Thoracic aorta (tissue), 2 donors: ENCODE measurements around the gene HLA-DMB. TPM values are rescaled to one million over a fixed set of nuclear protein-coding genes. Genes with fewer than 3 reads are reported as not detected.

ENCODE experiments used
- ATAC-seq: fragments of 150-250 bp; one replicate; pipeline ENCODE4 v1.8.0; 2017; ENCODE audit warnings: low read depth; ENCODE audit not compliant: insufficient number of reproducible peaks, low FRiP score
- DNase-seq: peaks from one replicate; pipeline ENCODE4 v3.0.0-alpha.2; 2020; ENCODE audit warnings: low spot score
- H3K27ac ChIP-seq, 2 donors: fragments of 200-600 bp; sonication (generic); 1 replicate in 1 of 2; 2 replicates in 1 of 2; pipeline ENCODE4 v1.5.1; 2016; ENCODE audit warnings: mild to moderate bottlenecking in 2 of 2, moderate library complexity in 2 of 2
- H3K27me3 ChIP-seq: fragments of 200-600 bp; sonication (generic); replicated peaks from 2 replicates; pipeline ENCODE4 v1.6.0; 2016; ENCODE audit warnings: mild to moderate bottlenecking; ENCODE audit not compliant: insufficient read depth
- H3K36me3 ChIP-seq: fragments of 200-600 bp; sonication (generic); one replicate; pipeline ENCODE4 v1.5.1; 2016
- H3K4me1 ChIP-seq, 2 donors: fragments of 200-600 bp; sonication (generic); 1 replicate in 1 of 2; 2 replicates in 1 of 2; pipeline versions ENCODE4 v1.5.1 to v1.6.0; 2016; ENCODE audit warnings: low read depth in 2 of 2, mild to moderate bottlenecking in 1 of 2; ENCODE audit not compliant: control insufficient read depth in 1 of 2
- H3K4me3 ChIP-seq: fragments of 200-600 bp; sonication (generic); 2 replicates; pipeline ENCODE4 v1.5.1; 2016; ENCODE audit warnings: mild to moderate bottlenecking
- H3K9me3 ChIP-seq: fragments of 200-600 bp; sonication (generic); 2 replicates; pipeline ENCODE4 v1.5.1; 2016
- total RNA-seq, 2 donors: library from RNA; depleted of rRNA; stranded (reverse); fragments of >200 nt; gene quantifications; one replicate each; pipeline versions ENCODE4 v1.1.0 to v1.2.3, GENCODE V29; 2016
- TF ChIP-seq, protein P1 (sequence below): fragments of 200-600 bp; sonication (generic); IDR thresholded peaks from one replicate; pipeline ENCODE4 v1.5.1; 2019; ENCODE audit warnings: antibody characterized with exemption

Gene HLA-DMB
- total RNA-seq, 2 donors from 2014 or later = 13.5 to 34.4 TPM

DNA sequence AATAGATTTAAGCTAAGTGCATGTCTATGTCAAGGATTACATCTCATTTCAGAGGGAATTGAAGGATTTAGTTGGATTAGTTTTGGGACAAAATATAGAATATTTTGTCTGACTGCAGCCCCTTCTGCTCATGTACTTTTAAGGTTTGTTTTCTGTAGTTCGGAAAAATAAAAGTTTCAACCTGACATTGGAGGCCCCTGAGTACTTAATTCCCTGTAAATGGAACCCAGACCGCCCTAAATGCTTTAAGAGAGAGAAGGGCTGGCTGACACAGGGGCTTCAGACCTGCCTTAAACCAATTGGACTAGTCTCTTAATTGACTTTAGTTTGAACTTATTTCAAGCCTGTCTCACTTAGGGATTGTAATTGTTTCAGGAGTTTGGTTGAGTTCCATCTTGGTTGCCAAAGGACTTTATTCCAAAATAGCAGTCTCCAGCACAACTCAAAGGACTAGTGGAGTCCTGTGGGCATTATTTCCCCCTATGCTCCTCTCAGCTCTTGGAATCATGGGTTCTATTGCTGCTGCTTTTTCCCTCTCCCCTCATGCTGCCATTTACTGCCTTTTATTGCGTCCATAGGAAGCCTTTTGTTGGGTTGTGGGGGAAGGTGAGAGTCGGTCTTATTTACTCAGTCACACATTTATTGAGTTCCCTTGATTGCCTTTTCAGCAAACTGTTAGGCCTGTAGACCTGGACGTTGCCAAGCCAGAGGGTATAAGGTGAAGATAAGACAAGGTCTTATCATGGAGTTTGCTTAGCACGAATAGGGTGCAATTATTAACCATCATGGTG, 42.1 kb upstream of the HLA-DMB start:
- Histone ChIP-seq H3K9me3 (no peaks in the 10 kb centered on the region), H3K27me3 (no peaks in the 10 kb centered on the region), H3K36me3 (peaks cover 40% of the 10 kb centered on the region), H3K4me3 (no peak overlapping the region), H3K27ac (no peak overlapping the region), H3K4me1 (peaks cover 0 to 20% of the 10 kb centered on the region in 2 donors)
- ATAC-seq (no peak), DNase-seq (no peak)
- TF ChIP-seq, protein P1, sequence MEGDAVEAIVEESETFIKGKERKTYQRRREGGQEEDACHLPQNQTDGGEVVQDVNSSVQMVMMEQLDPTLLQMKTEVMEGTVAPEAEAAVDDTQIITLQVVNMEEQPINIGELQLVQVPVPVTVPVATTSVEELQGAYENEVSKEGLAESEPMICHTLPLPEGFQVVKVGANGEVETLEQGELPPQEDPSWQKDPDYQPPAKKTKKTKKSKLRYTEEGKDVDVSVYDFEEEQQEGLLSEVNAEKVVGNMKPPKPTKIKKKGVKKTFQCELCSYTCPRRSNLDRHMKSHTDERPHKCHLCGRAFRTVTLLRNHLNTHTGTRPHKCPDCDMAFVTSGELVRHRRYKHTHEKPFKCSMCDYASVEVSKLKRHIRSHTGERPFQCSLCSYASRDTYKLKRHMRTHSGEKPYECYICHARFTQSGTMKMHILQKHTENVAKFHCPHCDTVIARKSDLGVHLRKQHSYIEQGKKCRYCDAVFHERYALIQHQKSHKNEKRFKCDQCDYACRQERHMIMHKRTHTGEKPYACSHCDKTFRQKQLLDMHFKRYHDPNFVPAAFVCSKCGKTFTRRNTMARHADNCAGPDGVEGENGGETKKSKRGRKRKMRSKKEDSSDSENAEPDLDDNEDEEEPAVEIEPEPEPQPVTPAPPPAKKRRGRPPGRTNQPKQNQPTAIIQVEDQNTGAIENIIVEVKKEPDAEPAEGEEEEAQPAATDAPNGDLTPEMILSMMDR = no peak

DNA sequence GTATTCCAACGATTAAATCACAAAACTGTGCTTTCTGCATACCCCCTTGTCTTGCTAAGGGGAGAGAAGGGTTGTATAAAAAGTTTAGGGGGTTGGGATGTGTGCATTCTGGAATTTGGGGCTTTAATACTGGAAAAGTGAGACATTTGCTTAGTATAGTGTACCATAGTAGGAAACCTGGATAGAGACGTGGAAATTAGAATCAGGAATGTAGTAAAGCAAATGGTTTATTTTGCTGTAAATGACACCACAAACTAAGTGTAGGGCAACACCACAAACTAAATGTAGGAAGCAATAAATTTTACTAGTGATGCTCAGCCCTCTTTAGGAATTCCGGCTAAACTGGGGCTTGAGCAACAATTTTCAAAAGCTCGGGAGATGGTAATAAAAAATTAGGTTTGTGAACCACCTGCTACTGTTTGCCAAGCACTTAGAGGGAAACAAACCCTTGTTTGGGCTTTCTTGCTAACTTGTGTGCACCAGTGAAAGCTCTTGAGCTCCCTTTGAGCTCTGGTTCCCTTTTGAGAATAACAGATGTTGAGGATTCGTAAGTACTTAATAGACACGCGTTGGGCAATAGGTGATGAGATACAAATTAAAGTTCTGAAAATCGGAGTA, 41.4 kb upstream of the HLA-DMB start:
- Histone ChIP-seq H3K4me1 (peaks cover 2 to 27% of the 10 kb centered on the region in 2 donors), H3K4me3 (no peak overlapping the region), H3K36me3 (peaks cover 47% of the 10 kb centered on the region), H3K9me3 (no peaks in the 10 kb centered on the region), H3K27me3 (no peaks in the 10 kb centered on the region), H3K27ac (no peak overlapping the region)
- TF ChIP-seq, protein P1 = no peak
- no peak for ATAC-seq
- no peak for DNase-seq

GRCh38 chr6:32980488-32981038, 39.7 kb upstream of the HLA-DMB start:
- Histone ChIP-seq H3K27me3 (no peaks in the 10 kb centered on the region), H3K4me1 (peaks cover 18 to 43% of the 10 kb centered on the region in 2 donors), H3K4me3 (no peak overlapping the region), H3K36me3 (peaks cover 63% of the 10 kb centered on the region), H3K9me3 (no peaks in the 10 kb centered on the region), H3K27ac (peak overlapping the region in 1 of 2 donors; percentile 4)
- TF ChIP-seq, protein P1 = no peak
- no peak for DNase-seq
- ATAC-seq = no peak

DNA sequence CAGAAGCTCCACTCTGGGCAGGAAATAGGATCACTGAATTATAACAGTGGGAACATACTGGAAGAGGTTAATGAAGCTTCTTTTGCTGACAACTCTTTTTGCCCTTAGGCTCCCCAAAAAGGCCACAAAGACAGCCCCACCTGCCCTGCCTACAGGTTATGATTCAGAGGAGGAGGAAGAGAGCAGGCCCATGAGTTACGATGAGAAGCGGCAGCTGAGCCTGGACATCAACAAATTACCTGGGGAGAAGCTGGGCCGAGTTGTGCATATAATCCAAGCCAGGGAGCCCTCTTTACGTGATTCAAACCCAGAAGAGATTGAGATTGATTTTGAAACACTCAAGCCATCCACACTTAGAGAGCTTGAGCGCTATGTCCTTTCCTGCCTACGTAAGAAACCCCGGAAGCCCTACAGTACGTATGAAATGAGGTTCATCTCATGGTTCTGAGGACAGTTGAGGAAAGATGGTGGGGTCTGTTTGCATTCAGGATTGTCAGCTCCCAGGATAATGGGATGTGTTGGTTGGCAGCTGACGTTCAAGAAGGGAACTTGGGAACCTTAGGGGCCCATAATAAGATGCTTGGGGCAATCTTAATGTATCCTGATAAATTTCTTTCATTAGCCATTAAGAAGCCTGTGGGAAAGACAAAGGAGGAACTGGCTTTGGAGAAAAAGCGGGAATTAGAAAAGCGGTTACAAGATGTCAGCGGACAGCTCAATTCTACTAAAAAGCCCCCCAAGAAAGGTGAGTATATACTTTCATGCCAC, 39.1 kb upstream of the HLA-DMB start:
- H3K4me1 ChIP-seq = peaks cover 23 to 50% of the 10 kb centered on the region in 2 donors
- no peak for DNase-seq
- peaks cover 68% of the 10 kb centered on the region for H3K36me3 ChIP-seq
- no peak overlapping the region for H3K4me3 ChIP-seq
- ATAC-seq = no peak
- H3K27ac ChIP-seq = no peak overlapping the region
- TF ChIP-seq, protein P1 = no peak
- no peaks in the 10 kb centered on the region for H3K27me3 ChIP-seq
- no peaks in the 10 kb centered on the region for H3K9me3 ChIP-seq

DNA sequence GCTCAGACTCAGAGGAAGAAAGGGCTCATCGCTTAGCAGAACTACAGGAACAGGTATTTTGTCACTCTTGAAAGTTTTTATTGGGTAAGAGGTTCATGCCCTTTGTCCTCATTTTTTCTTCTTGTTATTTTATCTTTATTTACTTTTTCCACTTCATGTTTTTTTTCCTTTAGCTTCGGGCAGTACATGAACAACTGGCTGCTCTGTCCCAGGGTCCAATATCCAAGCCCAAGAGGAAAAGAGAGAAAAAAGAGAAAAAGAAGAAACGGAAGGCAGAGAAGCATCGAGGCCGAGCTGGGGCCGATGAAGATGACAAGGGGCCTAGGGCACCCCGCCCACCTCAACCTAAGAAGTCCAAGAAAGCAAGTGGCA, 37.1 kb upstream of the HLA-DMB start:
- TF ChIP-seq, protein P1 = no peak
- no peak for DNase-seq
- H3K4me3 ChIP-seq = no peak overlapping the region
- no peaks in the 10 kb centered on the region for H3K9me3 ChIP-seq
- H3K27ac ChIP-seq = no peak overlapping the region
- H3K27me3 ChIP-seq = no peaks in the 10 kb centered on the region
- no peak for ATAC-seq
- peaks cover 26 to 59% of the 10 kb centered on the region in 2 donors for H3K4me1 ChIP-seq
- peaks cover 76% of the 10 kb centered on the region for H3K36me3 ChIP-seq
